GM13977 (cell line): ENCODE measurements around the gene PMEL.

ENCODE experiments used
- DNase-seq: peaks from one replicate; pipeline ENCODE4 v3.0.0; 2012; ENCODE audit warnings: low spot score
- CTCF ChIP-seq: IDR thresholded peaks from 2 replicates; pipeline ENCODE4 v1.5.1; 2012; ENCODE audit warnings: mild to moderate bottlenecking, control low read depth; ENCODE audit not compliant: insufficient read depth; ENCODE audit errors: extremely low read depth, missing control alignments
- in situ Hi-C: fragments of 300-500 bp; cut with MboI; formaldehyde crosslinking; loops from one replicate; pipeline ENCODE4 v1.12.0; 2022; ENCODE audit warnings: low sequenced_read_pairs, low pct_unique_long_range_greater_than_20kb, mixed read lengths, inconsistent platforms; ENCODE audit not compliant: unreplicated experiment

PMEL gene

GRCh38 chr12:55942055-55942454 lies 23.8 kb downstream of the PMEL start:
- no peak for DNase-seq
- no peak for TF ChIP-seq CTCF
- in situ Hi-C loops = loop anchor here (10.0 kb wide), 1 partner anchor 197 kb away; the partner anchor contains the start of gene GDF11

GRCh38 chr12:55940065-55940732 lies 25.6 kb downstream of the PMEL start:
- in situ Hi-C loops = loop anchor here (10.0 kb wide), 1 partner anchor 195 kb away; the partner anchor contains the start of gene GDF11
- DNase-seq = peak; percentile 84
- peak; percentile 88 for TF ChIP-seq CTCF

- DNase-seq = no peak
- in situ Hi-C loops = no loop called here
- TF ChIP-seq CTCF = no peak
Measured at GRCh38 chr12:55938826-55939501, 26.9 kb downstream of the PMEL start.

- no peak for TF ChIP-seq CTCF
- in situ Hi-C loops = no loop called here
- no peak for DNase-seq
Measured at GRCh38 chr12:55937981-55938380, 27.9 kb downstream of the PMEL start.

- DNase-seq = no peak
- in situ Hi-C loops = no loop called here
- TF ChIP-seq CTCF = no peak
Measured at GRCh38 chr12:55935738-55936151, 30.1 kb downstream of the PMEL start.

- TF ChIP-seq CTCF = no peak
- DNase-seq = no peak
- in situ Hi-C loops = no loop called here
Measured at GRCh38 chr12:55934773-55935172, 31.1 kb downstream of the PMEL start.
